GM23338 (cell line): ENCODE results near the gene TBC1D30. TPM values are rescaled to one million over a fixed set of nuclear protein-coding genes. Genes with fewer than 3 reads are reported as not detected.

ENCODE experiments used
- ATAC-seq: fragments of 200-7000 bp; cut with Tn5 transposase; 3 replicates; pipeline ENCODE4 v1.9.1; 2020
- DNase-seq: peaks from one replicate; pipeline ENCODE4 v3.0.0-alpha.2; 2015; ENCODE audit warnings: low spot score
- H2AFZ ChIP-seq: fragments of 200-600 bp; sonication (generic); 2 replicates; pipeline ENCODE4 v1.8.0; 2016; ENCODE audit warnings: antibody characterized with exemption, mild to moderate bottlenecking, moderate library complexity
- H3F3A ChIP-seq: fragments of 200-600 bp; sonication (generic); replicated peaks from 2 replicates; pipeline ENCODE4 v1.8.0; 2017; ENCODE audit warnings: antibody characterized with exemption, mixed run types, low read depth
- H3K27ac ChIP-seq: fragments of 200-600 bp; sonication (generic); 2 replicates; pipeline ENCODE4 v1.6.1; 2016; ENCODE audit warnings: low read depth
- H3K27me3 ChIP-seq: fragments of 200-600 bp; sonication (generic); 2 replicates; pipeline ENCODE4 v1.8.0; 2016; ENCODE audit warnings: mild to moderate bottlenecking, mixed run types, moderate library complexity; ENCODE audit not compliant: insufficient read depth
- H3K36me3 ChIP-seq: fragments of 200-600 bp; sonication (generic); 2 replicates; pipeline ENCODE4 v1.8.0; 2016; ENCODE audit warnings: mild to moderate bottlenecking; ENCODE audit not compliant: insufficient read depth
- H3K4me1 ChIP-seq: fragments of 200-600 bp; sonication (generic); 2 replicates; pipeline ENCODE4 v1.8.0; 2016; ENCODE audit warnings: mild to moderate bottlenecking, moderate library complexity; ENCODE audit not compliant: insufficient read depth
- H3K4me2 ChIP-seq: fragments of 200-600 bp; sonication (generic); 2 replicates; pipeline ENCODE4 v1.7.1; 2017; ENCODE audit warnings: mixed run types
- H3K4me3 ChIP-seq: fragments of 200-600 bp; sonication (generic); 2 replicates; pipeline ENCODE4 v1.6.1; 2016; ENCODE audit warnings: mixed run types
- H3K79me2 ChIP-seq: fragments of 200-600 bp; sonication (generic); replicated peaks from 2 replicates; pipeline ENCODE4 v1.8.0; 2017; ENCODE audit warnings: mild to moderate bottlenecking; ENCODE audit not compliant: insufficient read depth
- H3K9me2 ChIP-seq: fragments of 200-600 bp; sonication (generic); 2 replicates; pipeline ENCODE4 v1.8.0; 2017; ENCODE audit not compliant: insufficient read depth
- H4K20me1 ChIP-seq: fragments of 200-600 bp; sonication (generic); replicated peaks from 2 replicates; pipeline ENCODE4 v1.8.0; 2017; ENCODE audit warnings: mild to moderate bottlenecking; ENCODE audit not compliant: insufficient read depth
- H3K27ac Mint-ChIP-seq: 2 replicates; pipeline ENCODE4 v1.8.0; 2020; ENCODE audit warnings: inconsistent platforms, mild to moderate bottlenecking, moderate library complexity, mixed read lengths
- H3K27me3 Mint-ChIP-seq: 3 replicates; pipeline ENCODE4 v1.8.0; 2022; ENCODE audit warnings: low read depth, mild to moderate bottlenecking, moderate library complexity, mixed read lengths, inconsistent platforms; ENCODE audit not compliant: insufficient read depth, poor library complexity
- H3K36me3 Mint-ChIP-seq: 3 replicates; pipeline ENCODE4 v1.8.0; 2021; ENCODE audit warnings: low read depth, mild to moderate bottlenecking, inconsistent platforms, moderate library complexity, mixed read lengths
- H3K4me1 Mint-ChIP-seq: 3 replicates; pipeline ENCODE4 v1.8.0; 2020; ENCODE audit warnings: mild to moderate bottlenecking, inconsistent platforms, mixed read lengths
- H3K4me3 Mint-ChIP-seq: 3 replicates; pipeline ENCODE4 v1.8.0; 2021; ENCODE audit warnings: moderate library complexity, mild to moderate bottlenecking, inconsistent platforms, mixed read lengths
- H3K9me3 Mint-ChIP-seq: 3 replicates; pipeline ENCODE4 v1.8.0; 2020; ENCODE audit warnings: moderate library complexity, mild to moderate bottlenecking, inconsistent platforms, mixed read lengths
- CREB1 ChIP-seq: fragments of 250-450 bp; sonication (Bioruptor Pico); IDR thresholded peaks from 2 replicates; pipeline ENCODE4 v1.5.0; 2020; ENCODE audit warnings: low read depth, mild to moderate bottlenecking, moderate library complexity
- CTCF ChIP-seq, 2 experiments: fragments of 200-600 bp in 1 of 2; sonication (generic) in 1 of 2; conservative IDR thresholded peaks; 2 replicates each; pipeline versions ENCODE4 v1.5.1 to v1.6.1; 2016 to 2017; ENCODE audit warnings: antibody characterized with exemption in 2 of 2, low read depth in 2 of 2, mild to moderate bottlenecking in 2 of 2, moderate library complexity in 1 of 2
- ETS1 ChIP-seq: IDR thresholded peaks from 2 replicates; pipeline ENCODE4 v1.6.1; 2016; ENCODE audit warnings: antibody characterized with exemption
- EZH2 ChIP-seq: fragments of 200-600 bp; sonication (generic); IDR thresholded peaks from one replicate; pipeline ENCODE4 v1.8.0; 2017; ENCODE audit warnings: antibody characterized with exemption, mild to moderate bottlenecking, low read depth; ENCODE audit not compliant: unreplicated experiment
- EZH2phosphoT487 ChIP-seq: fragments of 200-600 bp; sonication (generic); IDR thresholded peaks from one replicate; pipeline ENCODE4 v1.8.1; 2018; ENCODE audit warnings: antibody characterized with exemption; ENCODE audit not compliant: unreplicated experiment
- JUNB ChIP-seq: IDR thresholded peaks from one replicate; pipeline ENCODE4 v1.6.1; 2016; ENCODE audit warnings: antibody characterized with exemption; ENCODE audit not compliant: unreplicated experiment
- NANOG ChIP-seq: IDR thresholded peaks from 2 replicates; pipeline ENCODE4 v1.6.1; 2016; ENCODE audit warnings: antibody characterized with exemption, borderline replicate concordance
- POLR2AphosphoS5 ChIP-seq: IDR thresholded peaks from 2 replicates; pipeline ENCODE4 v1.6.1; 2016; ENCODE audit warnings: antibody characterized with exemption, low read depth
- STAT1 ChIP-seq: IDR thresholded peaks from one replicate; pipeline ENCODE4 v1.6.1; 2016; ENCODE audit warnings: antibody characterized with exemption; ENCODE audit not compliant: unreplicated experiment
- ZNF114 ChIP-seq: fragments of 250-450 bp; sonication (Bioruptor Pico); IDR thresholded peaks from 2 replicates; pipeline ENCODE4 v1.5.0; 2020; ENCODE audit warnings: mild to moderate bottlenecking, moderate library complexity
- ZNF331 ChIP-seq: fragments of 250-450 bp; sonication (Bioruptor Pico); IDR thresholded peaks from 2 replicates; pipeline ENCODE4 v1.5.0; 2020; ENCODE audit warnings: low read depth, mild to moderate bottlenecking, moderate library complexity
- polyA plus RNA-seq: library from polyadenylated mRNA; unstranded; fragments of >200 nt; fragmentation: Nextera tagmentation; extraction: Ambion mirVana; gene quantifications from 2 replicates; pipeline ENCODE4 v1.2.1, GENCODE V29; 2016
- total RNA-seq: library from RNA; depleted of rRNA; stranded (reverse); fragments of >200 nt; shearing (Covaris generic); gene quantifications from 2 replicates; pipeline ENCODE4 v1.2.3, GENCODE V29; 2014
- TF ChIP-seq, protein P1 (sequence below): fragments of 250-450 bp; sonication (Bioruptor Pico); IDR thresholded peaks from 2 replicates; pipeline ENCODE4 v1.5.0; 2020; ENCODE audit warnings: mild to moderate bottlenecking, moderate library complexity

Gene TBC1D30
- total and polyA plus RNA-seq, 2 experiments from 2014 or later = 2.9 to 9.6 TPM

GRCh38 chr12:64911912-64912311, 87.5 kb downstream of the TBC1D30 start:
- DNase-seq (no peak), ATAC-seq (no peak)
- Histone ChIP-seq H3K79me2 (no peaks in the 10 kb centered on the region), H3K9me2 (0 out of 2 replicates have a peak, but pooled peaks cover 3% of the 10 kb centered on the region), H3K4me2 (no peak overlapping the region), H3K4me3 (no peak overlapping the region), H2AFZ (no peak overlapping the region), H3F3A (no peaks in the 10 kb centered on the region), H3K4me1 (peaks cover 7% of the 10 kb centered on the region; the same call in 1 of the 2 replicates), H3K36me3 (no peaks in the 10 kb centered on the region), H4K20me1 (no peaks in the 10 kb centered on the region), H3K27me3 (no peaks in the 10 kb centered on the region), H3K27ac (no peak overlapping the region)
- H3K36me3 Mint-ChIP-seq = no peaks in the 10 kb centered on the region
- H3K27me3 Mint-ChIP-seq = peaks cover 5% of the 10 kb centered on the region
- H3K9me3 Mint-ChIP-seq = no peaks in the 10 kb centered on the region
- no peak overlapping the region for H3K27ac Mint-ChIP-seq
- H3K4me1 Mint-ChIP-seq = peaks cover 7% of the 10 kb centered on the region; the same call in 2 of the 3 replicates
- H3K4me3 Mint-ChIP-seq = no peak overlapping the region
- TF ChIP-seq EZH2phosphoT487 (no peak), NANOG (no peak), CREB1 (CRISPR knock-in tag) (no peak)

DNA sequence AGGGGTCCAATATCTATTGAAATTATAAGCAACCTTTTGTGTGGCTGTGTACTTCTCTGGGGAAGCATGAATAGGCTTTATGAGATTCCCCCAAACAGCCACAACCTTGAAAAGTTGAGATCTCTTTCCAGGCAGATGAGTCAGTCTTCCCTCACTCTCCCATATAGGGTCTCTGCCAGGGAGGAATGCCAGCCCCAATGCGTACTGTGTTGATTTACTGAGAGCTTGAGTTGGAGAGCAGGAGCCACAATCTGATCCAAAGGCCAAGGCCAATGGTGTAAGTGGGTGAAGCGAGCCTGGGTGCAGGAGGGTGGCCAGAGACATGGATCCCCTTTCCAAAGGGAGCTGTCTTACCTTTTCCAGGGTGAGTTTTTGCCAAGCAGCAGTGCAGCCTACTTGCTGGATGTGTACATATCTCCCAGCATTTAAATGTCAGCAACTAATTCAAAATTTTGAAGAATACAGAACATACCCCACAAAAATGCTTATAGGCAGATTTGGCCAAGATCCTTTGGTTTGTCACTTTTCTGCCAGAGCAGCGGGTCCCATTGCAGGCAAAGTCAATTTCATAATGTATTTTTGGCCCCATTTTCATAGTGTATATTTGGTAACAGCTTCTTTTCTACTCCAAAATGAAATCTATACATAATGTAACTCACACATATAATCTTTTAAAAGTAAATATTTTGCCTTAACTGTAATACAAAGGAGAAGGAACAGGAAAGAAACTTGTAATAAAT, 88.2 kb downstream of the TBC1D30 start:
- peaks cover 5% of the 10 kb centered on the region for H3K27me3 Mint-ChIP-seq
- H3K4me3 Mint-ChIP-seq = no peak overlapping the region
- no peaks in the 10 kb centered on the region for H3K9me3 Mint-ChIP-seq
- H3K4me1 ChIP-seq = peaks cover 7% of the 10 kb centered on the region; the same call in 1 of the 2 replicates
- H3K27ac ChIP-seq = no peak overlapping the region
- no peak overlapping the region for H2AFZ ChIP-seq
- no peaks in the 10 kb centered on the region for H4K20me1 ChIP-seq
- H3K79me2 ChIP-seq = no peaks in the 10 kb centered on the region
- peaks cover 7% of the 10 kb centered on the region; the same call in 2 of the 3 replicates for H3K4me1 Mint-ChIP-seq
- DNase-seq (no peak), ATAC-seq (no peak)
- H3F3A ChIP-seq = no peaks in the 10 kb centered on the region
- no peak overlapping the region for H3K4me3 ChIP-seq
- no peaks in the 10 kb centered on the region for H3K36me3 Mint-ChIP-seq
- no peak overlapping the region; the same call in 1 of the 2 replicates for H3K27ac Mint-ChIP-seq
- no peaks in the 10 kb centered on the region for H3K36me3 ChIP-seq
- H3K4me2 ChIP-seq = no peak overlapping the region
- 0 out of 2 replicates have a peak, but pooled peaks cover 3% of the 10 kb centered on the region for H3K9me2 ChIP-seq
- H3K27me3 ChIP-seq = no peaks in the 10 kb centered on the region
- TF ChIP-seq, protein P1, sequence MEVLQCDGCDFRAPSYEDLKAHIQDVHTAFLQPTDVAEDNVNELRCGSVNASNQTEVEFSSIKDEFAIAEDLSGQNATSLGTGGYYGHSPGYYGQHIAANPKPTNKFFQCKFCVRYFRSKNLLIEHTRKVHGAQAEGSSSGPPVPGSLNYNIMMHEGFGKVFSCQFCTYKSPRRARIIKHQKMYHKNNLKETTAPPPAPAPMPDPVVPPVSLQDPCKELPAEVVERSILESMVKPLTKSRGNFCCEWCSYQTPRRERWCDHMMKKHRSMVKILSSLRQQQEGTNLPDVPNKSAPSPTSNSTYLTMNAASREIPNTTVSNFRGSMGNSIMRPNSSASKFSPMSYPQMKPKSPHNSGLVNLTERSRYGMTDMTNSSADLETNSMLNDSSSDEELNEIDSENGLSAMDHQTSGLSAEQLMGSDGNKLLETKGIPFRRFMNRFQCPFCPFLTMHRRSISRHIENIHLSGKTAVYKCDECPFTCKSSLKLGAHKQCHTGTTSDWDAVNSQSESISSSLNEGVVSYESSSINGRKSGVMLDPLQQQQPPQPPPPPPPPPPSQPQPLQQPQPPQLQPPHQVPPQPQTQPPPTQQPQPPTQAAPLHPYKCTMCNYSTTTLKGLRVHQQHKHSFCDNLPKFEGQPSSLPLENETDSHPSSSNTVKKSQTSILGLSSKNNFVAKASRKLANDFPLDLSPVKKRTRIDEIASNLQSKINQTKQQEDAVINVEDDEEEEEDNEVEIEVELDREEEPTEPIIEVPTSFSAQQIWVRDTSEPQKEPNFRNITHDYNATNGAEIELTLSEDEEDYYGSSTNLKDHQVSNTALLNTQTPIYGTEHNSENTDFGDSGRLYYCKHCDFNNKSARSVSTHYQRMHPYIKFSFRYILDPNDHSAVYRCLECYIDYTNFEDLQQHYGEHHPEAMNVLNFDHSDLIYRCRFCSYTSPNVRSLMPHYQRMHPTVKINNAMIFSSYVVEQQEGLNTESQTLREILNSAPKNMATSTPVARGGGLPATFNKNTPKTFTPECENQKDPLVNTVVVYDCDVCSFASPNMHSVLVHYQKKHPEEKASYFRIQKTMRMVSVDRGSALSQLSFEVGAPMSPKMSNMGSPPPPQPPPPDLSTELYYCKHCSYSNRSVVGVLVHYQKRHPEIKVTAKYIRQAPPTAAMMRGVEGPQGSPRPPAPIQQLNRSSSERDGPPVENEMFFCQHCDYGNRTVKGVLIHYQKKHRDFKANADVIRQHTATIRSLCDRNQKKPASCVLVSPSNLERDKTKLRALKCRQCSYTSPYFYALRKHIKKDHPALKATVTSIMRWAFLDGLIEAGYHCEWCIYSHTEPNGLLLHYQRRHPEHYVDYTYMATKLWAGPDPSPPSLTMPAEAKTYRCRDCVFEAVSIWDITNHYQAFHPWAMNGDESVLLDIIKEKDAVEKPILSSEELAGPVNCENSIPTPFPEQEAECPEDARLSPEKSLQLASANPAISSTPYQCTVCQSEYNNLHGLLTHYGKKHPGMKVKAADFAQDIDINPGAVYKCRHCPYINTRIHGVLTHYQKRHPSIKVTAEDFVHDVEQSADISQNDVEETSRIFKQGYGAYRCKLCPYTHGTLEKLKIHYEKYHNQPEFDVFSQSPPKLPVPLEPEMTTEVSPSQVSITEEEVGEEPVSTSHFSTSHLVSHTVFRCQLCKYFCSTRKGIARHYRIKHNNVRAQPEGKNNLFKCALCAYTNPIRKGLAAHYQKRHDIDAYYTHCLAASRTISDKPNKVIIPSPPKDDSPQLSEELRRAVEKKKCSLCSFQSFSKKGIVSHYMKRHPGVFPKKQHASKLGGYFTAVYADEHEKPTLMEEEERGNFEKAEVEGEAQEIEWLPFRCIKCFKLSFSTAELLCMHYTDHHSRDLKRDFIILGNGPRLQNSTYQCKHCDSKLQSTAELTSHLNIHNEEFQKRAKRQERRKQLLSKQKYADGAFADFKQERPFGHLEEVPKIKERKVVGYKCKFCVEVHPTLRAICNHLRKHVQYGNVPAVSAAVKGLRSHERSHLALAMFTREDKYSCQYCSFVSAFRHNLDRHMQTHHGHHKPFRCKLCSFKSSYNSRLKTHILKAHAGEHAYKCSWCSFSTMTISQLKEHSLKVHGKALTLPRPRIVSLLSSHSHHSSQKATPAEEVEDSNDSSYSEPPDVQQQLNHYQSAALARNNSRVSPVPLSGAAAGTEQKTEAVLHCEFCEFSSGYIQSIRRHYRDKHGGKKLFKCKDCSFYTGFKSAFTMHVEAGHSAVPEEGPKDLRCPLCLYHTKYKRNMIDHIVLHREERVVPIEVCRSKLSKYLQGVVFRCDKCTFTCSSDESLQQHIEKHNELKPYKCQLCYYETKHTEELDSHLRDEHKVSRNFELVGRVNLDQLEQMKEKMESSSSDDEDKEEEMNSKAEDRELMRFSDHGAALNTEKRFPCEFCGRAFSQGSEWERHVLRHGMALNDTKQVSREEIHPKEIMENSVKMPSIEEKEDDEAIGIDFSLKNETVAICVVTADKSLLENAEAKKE (CRISPR knock-in tag) = no peak
- TF ChIP-seq STAT1 = no peak
- no peak for TF ChIP-seq POLR2AphosphoS5
- no peak for TF ChIP-seq JUNB
- no peak for TF ChIP-seq ZNF114
- no peak for TF ChIP-seq EZH2
- no peak for TF ChIP-seq EZH2phosphoT487
- no peak for TF ChIP-seq CTCF (conservative IDR thresholded peaks at IDR 0.05; ENCODE audit: low read depth in 2 of 2)
- TF ChIP-seq CREB1 (CRISPR knock-in tag) = no peak
- TF ChIP-seq NANOG = no peak
- no peak for TF ChIP-seq ETS1
- TF ChIP-seq ZNF331 (CRISPR knock-in tag) = no peak
